ENCODE measurements around the gene SOX4.

Gene SOX4

GRCh38 chr6:21593927-21594415, 420 bp downstream of the SOX4 start (continued):
- TF ChIP-seq ZNF664 (tag by site-specific recombination; IDR thresholded peaks at IDR 0.05) (no peak), ZNF449 (tag by site-specific recombination; IDR thresholded peaks at IDR 0.05) (no peak), ZNF596 (tag by site-specific recombination; IDR thresholded peaks at IDR 0.05) (peak; percentile 71; the same call in 1 of the 2 replicates), SCRT1 (tag by site-specific recombination; IDR thresholded peaks at IDR 0.05; ENCODE audit: borderline replicate concordance) (no peak), GLIS2 (tag by site-specific recombination; IDR thresholded peaks at IDR 0.05) (no peak), ZNF76 (tag by site-specific recombination; IDR thresholded peaks at IDR 0.05; ENCODE audit: borderline replicate concordance, low read depth) (0 out of 2 replicates have a peak, but pooled peaks have one; percentile 19), EGR2 (tag by site-specific recombination; IDR thresholded peaks at IDR 0.05; ENCODE audit: low read depth) (no peak; the same call in 1 of the 2 replicates), ZBTB7A (tag by site-specific recombination; IDR thresholded peaks at IDR 0.05; ENCODE audit: low read depth) (0 out of 2 replicates have a peak, but pooled peaks have one; percentile 56), ZNF677 (tag by site-specific recombination; IDR thresholded peaks at IDR 0.05) (no peak), PATZ1 (tag by site-specific recombination; IDR thresholded peaks at IDR 0.05) (no peak), GFI1B (tag by site-specific recombination; IDR thresholded peaks at IDR 0.05) (no peak), ZNF121 (tag by site-specific recombination; IDR thresholded peaks at IDR 0.05) (no peak), YY1 (tag by site-specific recombination; IDR thresholded peaks at IDR 0.05) (0 out of 2 replicates have a peak, but pooled peaks have one; percentile 12), ZNF426 (tag by site-specific recombination; IDR thresholded peaks at IDR 0.05) (no peak), ZNF777 (tag by site-specific recombination; IDR thresholded peaks at IDR 0.05; ENCODE audit: borderline replicate concordance) (no peak), ZNF561 (tag by site-specific recombination; IDR thresholded peaks at IDR 0.05; ENCODE audit: borderline replicate concordance) (no peak), ZNF354C (tag by site-specific recombination; IDR thresholded peaks at IDR 0.05; ENCODE audit: borderline replicate concordance, low read depth) (no peak), ZFP37 (tag by site-specific recombination; IDR thresholded peaks at IDR 0.05) (peak; percentile 69; the same call in 1 of the 2 replicates), ZNF24 (tag by site-specific recombination; IDR thresholded peaks at IDR 0.05) (no peak), WT1 (tag by site-specific recombination; IDR thresholded peaks at IDR 0.05) (no peak), KLF7 (tag by site-specific recombination; IDR thresholded peaks at IDR 0.05; ENCODE audit: borderline replicate concordance) (0 out of 2 replicates have a peak, but pooled peaks have one; percentile 11), ZNF626 (tag by site-specific recombination; IDR thresholded peaks at IDR 0.05) (no peak), ZNF768 (tag by site-specific recombination; IDR thresholded peaks at IDR 0.05) (no peak)
- TF ChIP-seq, protein P1, sequence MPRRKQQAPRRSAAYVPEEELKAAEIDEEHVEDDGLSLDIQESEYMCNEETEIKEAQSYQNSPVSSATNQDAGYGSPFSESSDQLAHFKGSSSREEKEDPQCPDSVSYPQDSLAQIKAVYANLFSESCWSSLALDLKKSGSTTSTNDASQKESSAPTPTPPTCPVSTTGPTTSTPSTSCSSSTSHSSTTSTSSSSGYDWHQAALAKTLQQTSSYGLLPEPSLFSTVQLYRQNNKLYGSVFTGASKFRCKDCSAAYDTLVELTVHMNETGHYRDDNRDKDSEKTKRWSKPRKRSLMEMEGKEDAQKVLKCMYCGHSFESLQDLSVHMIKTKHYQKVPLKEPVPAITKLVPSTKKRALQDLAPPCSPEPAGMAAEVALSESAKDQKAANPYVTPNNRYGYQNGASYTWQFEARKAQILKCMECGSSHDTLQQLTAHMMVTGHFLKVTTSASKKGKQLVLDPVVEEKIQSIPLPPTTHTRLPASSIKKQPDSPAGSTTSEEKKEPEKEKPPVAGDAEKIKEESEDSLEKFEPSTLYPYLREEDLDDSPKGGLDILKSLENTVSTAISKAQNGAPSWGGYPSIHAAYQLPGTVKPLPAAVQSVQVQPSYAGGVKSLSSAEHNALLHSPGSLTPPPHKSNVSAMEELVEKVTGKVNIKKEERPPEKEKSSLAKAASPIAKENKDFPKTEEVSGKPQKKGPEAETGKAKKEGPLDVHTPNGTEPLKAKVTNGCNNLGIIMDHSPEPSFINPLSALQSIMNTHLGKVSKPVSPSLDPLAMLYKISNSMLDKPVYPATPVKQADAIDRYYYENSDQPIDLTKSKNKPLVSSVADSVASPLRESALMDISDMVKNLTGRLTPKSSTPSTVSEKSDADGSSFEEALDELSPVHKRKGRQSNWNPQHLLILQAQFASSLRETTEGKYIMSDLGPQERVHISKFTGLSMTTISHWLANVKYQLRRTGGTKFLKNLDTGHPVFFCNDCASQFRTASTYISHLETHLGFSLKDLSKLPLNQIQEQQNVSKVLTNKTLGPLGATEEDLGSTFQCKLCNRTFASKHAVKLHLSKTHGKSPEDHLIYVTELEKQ (tag by site-specific recombination; IDR thresholded peaks at IDR 0.05; ENCODE audit: borderline replicate concordance), result no peak
- TF ChIP-seq, protein P2, sequence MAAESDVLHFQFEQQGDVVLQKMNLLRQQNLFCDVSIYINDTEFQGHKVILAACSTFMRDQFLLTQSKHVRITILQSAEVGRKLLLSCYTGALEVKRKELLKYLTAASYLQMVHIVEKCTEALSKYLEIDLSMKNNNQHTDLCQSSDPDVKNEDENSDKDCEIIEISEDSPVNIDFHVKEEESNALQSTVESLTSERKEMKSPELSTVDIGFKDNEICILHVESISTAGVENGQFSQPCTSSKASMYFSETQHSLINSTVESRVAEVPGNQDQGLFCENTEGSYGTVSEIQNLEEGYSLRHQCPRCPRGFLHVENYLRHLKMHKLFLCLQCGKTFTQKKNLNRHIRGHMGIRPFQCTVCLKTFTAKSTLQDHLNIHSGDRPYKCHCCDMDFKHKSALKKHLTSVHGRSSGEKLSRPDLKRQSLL (tag by site-specific recombination; IDR thresholded peaks at IDR 0.05), result peak; percentile 70; the same call in 1 of the 2 replicates
- TF ChIP-seq, protein P3, sequence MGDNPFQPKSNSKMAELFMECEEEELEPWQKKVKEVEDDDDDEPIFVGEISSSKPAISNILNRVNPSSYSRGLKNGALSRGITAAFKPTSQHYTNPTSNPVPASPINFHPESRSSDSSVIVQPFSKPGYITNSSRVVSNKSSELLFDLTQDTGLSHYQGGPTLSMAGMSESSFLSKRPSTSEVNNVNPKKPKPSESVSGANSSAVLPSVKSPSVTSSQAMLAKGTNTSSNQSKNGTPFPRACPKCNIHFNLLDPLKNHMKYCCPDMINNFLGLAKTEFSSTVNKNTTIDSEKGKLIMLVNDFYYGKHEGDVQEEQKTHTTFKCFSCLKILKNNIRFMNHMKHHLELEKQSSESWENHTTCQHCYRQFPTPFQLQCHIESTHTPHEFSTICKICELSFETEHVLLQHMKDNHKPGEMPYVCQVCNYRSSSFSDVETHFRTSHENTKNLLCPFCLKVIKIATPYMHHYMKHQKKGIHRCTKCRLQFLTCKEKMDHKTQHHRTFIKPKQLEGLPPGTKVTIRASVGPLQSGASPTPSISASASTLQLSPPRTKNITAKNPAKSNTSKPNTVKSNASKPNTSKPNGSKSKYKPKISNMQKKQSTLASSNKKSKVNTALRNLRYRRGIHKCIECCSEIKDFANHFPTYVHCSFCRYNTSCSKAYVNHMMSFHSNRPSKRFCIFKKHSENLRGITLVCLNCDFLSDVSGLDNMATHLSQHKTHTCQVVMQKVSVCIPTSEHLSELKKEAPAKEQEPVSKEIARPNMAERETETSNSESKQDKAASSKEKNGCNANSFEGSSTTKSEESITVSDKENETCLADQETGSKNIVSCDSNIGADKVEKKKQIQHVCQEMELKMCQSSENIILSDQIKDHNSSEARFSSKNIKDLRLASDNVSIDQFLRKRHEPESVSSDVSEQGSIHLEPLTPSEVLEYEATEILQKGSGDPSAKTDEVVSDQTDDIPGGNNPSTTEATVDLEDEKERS (tag by site-specific recombination; IDR thresholded peaks at IDR 0.05), result no peak
- TF ChIP-seq, protein P4, sequence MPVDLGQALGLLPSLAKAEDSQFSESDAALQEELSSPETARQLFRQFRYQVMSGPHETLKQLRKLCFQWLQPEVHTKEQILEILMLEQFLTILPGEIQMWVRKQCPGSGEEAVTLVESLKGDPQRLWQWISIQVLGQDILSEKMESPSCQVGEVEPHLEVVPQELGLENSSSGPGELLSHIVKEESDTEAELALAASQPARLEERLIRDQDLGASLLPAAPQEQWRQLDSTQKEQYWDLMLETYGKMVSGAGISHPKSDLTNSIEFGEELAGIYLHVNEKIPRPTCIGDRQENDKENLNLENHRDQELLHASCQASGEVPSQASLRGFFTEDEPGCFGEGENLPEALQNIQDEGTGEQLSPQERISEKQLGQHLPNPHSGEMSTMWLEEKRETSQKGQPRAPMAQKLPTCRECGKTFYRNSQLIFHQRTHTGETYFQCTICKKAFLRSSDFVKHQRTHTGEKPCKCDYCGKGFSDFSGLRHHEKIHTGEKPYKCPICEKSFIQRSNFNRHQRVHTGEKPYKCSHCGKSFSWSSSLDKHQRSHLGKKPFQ (tag by site-specific recombination; IDR thresholded peaks at IDR 0.05), result no peak
